ENCODE results near the gene RIN3. TPM values are rescaled to one million over a fixed set of nuclear protein-coding genes. Genes with fewer than 3 reads are reported as not detected.
A peak's percentile ranks its signal among the peaks of the same experiment; 100 is the strongest.

RIN3 gene
- total and polyA plus RNA-seq, 2 of the 4 experiments (the other 2 are of a cell fraction): 2.5 to 11.1 TPM

GRCh38 chr14:92515546-92516343, 2.2 kb downstream of the RIN3 start:
- dilution Hi-C loops (cut with HindIII; ENCODE audit: low sequenced_read_pairs, unreplicated experiment) (no loop called here), in situ Hi-C loops (cut with MboI; ENCODE audit: low sequenced_read_pairs) (no loop called here), intact Hi-C loops (cut with micrococcal nuclease) (loop anchor here (10.0 kb wide), 1 partner anchor 129 kb away; no protein-coding TSS in a partner anchor)
- Histone ChIP-seq H3K9me1 (ENCODE audit: insufficient read depth, low read length) (peaks cover 8% of the 10 kb centered on the region), H2BK5ac (ENCODE audit: low read depth, low read length, poor library complexity, severe bottlenecking) (no peak overlapping the region), H3K18ac (ENCODE audit: low read depth, low read length) (no peak overlapping the region), H3K4me2 (ENCODE audit: low read depth, low read length) (no peak overlapping the region), H3K79me1 (ENCODE audit: low read depth in 1 of 2, low read length in 2 of 2) (peaks cover 24 to 73% of the 10 kb centered on the region in 2 experiments), H4K20me1 (ENCODE audit: insufficient read depth, low read length) (peaks cover 13% of the 10 kb centered on the region), H3K4me1 (ENCODE audit: control insufficient read depth, insufficient read depth, low read length) (peaks cover 13% of the 10 kb centered on the region), H3K36me3 (ENCODE audit: control insufficient read depth, insufficient read depth, low read length) (no peaks in the 10 kb centered on the region), H2BK20ac (ENCODE audit: low read depth, low read length) (no peak overlapping the region), H2AK5ac (ENCODE audit: low read depth, low read length) (no peak overlapping the region), H3K56ac (ENCODE audit: extremely low read depth, insufficient read depth, low read length) (no peak overlapping the region), H3K14ac (replicated peaks; ENCODE audit: low read depth, low read length) (0 out of 2 replicates have a peak overlapping the region, but pooled peaks have one; percentile 8), H2BK15ac (ENCODE audit: low read depth, low read length) (no peak overlapping the region), H3K27ac (ENCODE audit: insufficient read depth, low read length) (no peak overlapping the region), H2AFZ (replicated peaks; ENCODE audit: low read length, poor library complexity) (no peak overlapping the region), H2BK120ac (ENCODE audit: low read depth, low read length) (no peak overlapping the region), H3K4ac (ENCODE audit: low read depth, low read length) (no peak overlapping the region), H4K91ac (ENCODE audit: insufficient read depth, low read depth, low read length) (no peak overlapping the region), H3K23ac (ENCODE audit: low read depth, low read length) (no peak overlapping the region), H3K9me3 (ENCODE audit: control insufficient read depth, insufficient read depth, low read length) (no peaks in the 10 kb centered on the region), H4K5ac (ENCODE audit: low read depth, low read length) (no peak overlapping the region), H3K4me3 (ENCODE audit: insufficient read depth, low read depth, low read length) (no peak overlapping the region), H3K9ac (ENCODE audit: low read depth, low read length) (no peak overlapping the region), H2AK9ac (replicated peaks; ENCODE audit: low read depth, low read length, poor library complexity) (no peak overlapping the region), H3K27me3 (ENCODE audit: control insufficient read depth, insufficient read depth, low read length) (no peaks in the 10 kb centered on the region), H4K8ac (ENCODE audit: low read depth in 2 of 2, low read length in 2 of 2) (no peak overlapping the region)
- WGBS, 2 experiments (ENCODE audit: extremely low coverage in 2 of 2, insufficient read length in 1 of 2): 80% methylated on average over 1 of the region's 5 CpGs; no CpG with 5 or more reads in 1 of the 2 experiments
- ChIA-PET CTCF (interaction anchor here (0.6 kb wide), 1 partner anchor 48 kb away, joined by 3 read pairs; no protein-coding TSS in a partner anchor), POLR2A (ENCODE audit: unreplicated experiment) (no interaction called here)
- no TSS peak for BruUV-seq (replicated peaks)
- ATAC-seq (ENCODE audit: low read depth): no peak
- no peak for DNase-seq
- TF ChIP-seq MAZ (IDR thresholded peaks at IDR 0.05; ENCODE audit: borderline replicate concordance, low read depth, low read length) (no peak), POLR2A (IDR thresholded peaks at IDR 0.05; ENCODE audit: low read depth, low read length) (no peak), RFX5 (IDR thresholded peaks at IDR 0.05; ENCODE audit: low read depth, low read length) (no peak), SMC3 (IDR thresholded peaks at IDR 0.05; ENCODE audit: low read depth, low read length) (no peak), MAFK (IDR thresholded peaks at IDR 0.05; ENCODE audit: low read depth, low read length) (no peak), CEBPB (IDR thresholded peaks at IDR 0.05; ENCODE audit: low read depth, low read length) (no peak), RCOR1 (IDR thresholded peaks at IDR 0.05; ENCODE audit: insufficient replicate concordance, low read length) (no peak), RAD21 (IDR thresholded peaks at IDR 0.05; ENCODE audit: low read length) (no peak), CTCF (conservative IDR thresholded peaks at IDR 0.05; ENCODE audit: low read depth, low read length) (no peak)
